Endothelial cell of hepatic sinusoid (primary cell): ENCODE data around the gene EVC2.

Source experiments
- in situ Hi-C: cut with HindIII; loops from 2 replicates; pipeline ENCODE4 v1.10.0; 2017; ENCODE audit warnings: low sequenced_read_pairs

EVC2 gene

DNA sequence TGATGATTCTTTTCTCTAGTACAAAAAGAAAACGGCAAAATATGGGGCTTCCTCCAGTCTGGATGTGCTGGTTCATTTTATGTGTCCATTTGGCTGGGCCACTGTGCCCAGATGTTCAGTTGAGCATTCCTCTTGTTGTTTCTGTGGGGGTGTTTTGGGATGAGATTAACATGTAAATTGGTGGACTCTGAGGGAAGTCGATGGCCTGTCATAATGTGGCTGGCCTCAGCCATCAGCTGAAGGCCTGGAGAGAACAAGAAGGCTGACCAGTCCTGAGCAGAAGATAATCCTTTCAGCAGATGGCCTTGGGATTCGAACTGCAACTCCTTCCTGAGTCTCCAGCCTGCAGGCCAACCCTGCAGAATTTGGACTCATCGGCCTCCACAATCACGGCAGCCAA lies 136.7 kb downstream of the EVC2 start:
- in situ Hi-C loops: no loop called here

DNA sequence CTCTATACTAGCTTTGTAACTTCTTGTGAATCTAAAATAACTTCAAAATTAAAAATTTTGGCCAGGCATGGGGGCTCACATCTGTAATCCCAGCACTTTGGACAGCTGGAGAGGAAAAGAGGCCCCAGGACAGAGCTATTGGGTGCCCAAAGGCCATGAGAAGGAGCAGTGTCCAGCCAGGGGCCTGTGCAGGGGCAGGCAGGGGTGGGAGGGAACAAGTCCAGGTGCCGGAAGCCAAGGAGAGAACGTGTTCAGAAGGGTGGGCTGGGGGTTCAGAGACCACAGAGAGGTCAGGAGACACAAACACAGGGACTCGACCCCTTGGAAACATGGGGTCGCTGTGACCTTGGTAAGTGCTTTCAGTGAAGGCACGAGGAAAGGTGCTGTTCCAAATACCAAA lies 138.9 kb downstream of the EVC2 start:
- in situ Hi-C loops: no loop called here

DNA sequence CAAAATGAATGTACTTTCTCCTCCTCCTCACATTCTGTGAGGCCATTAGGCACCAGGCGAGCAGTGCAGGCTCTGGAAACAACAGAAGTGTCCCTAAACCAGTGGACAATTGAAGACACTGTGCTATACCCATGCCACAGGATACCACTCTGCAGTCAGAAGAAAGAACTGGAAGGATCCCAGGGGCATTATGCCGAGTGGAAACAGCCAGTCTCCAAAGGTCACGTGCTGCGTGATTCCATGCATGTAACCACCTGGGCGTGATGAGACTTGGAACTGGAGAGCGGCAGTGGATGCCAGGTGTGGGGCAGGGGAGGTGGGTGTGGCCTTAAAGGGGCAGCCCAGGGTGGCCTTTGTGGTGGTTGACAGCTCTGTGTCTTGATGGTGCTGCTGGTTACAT lies 139.4 kb downstream of the EVC2 start:
- in situ Hi-C loops: no loop called here

DNA sequence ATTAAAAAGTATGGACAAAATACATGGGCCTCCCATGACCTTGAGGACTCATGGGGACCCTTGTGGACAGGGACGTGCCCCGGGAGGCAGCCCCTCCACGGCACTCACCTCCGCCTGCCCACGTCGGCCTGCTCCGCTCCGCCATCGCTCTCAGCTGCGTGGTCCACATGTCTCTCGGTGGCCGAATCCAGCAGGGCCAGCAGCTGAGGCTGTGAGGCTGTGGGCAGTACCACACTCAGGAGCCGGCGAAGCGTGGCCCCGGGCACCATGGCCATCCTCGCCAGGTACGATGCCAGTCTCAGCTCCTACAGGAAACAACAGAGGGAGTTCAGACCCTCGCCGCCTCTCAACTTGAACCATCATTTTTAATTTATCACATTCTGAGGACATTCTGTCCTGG lies 140.0 kb downstream of the EVC2 start:
- in situ Hi-C loops: no loop called here

DNA sequence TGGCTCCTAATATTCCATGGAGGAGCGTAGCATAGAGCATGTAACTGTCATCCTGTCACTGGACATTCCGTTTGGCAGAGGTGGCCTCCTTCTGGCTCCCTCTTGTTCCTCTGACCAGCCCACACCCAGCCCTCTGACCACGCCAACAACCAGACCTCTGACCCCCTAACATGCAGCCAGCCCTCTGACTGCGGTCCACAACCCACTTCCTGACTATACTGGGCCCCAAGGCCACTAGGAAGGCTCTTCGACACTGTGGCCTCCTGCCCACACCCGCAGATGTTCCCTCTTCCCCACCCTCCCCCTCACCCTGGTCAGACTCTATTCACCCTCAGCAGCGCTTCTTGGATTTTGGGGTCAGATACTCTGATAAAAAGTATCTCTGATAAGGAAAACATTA lies 141.4 kb downstream of the EVC2 start:
- in situ Hi-C loops: no loop called here

DNA sequence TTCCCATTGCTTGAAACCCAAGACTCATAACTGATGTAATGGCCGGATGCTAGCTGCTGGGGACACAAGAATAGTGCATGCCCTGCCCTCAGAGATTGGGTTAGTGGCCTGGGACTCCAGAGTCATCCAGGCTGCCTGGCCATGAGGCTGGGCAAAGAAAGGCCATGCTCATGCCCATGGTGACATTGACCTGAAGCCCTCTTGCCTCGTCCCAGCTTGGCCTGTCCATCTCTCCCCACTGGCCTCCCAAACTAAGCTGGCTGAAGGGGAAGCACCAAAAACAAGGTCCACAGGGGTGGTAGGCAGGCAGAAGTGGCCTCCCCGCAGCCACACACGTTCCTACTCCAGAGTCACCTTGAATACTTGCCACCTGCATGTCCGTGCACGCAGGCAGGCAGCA lies 141.8 kb downstream of the EVC2 start:
- in situ Hi-C loops: no loop called here

DNA sequence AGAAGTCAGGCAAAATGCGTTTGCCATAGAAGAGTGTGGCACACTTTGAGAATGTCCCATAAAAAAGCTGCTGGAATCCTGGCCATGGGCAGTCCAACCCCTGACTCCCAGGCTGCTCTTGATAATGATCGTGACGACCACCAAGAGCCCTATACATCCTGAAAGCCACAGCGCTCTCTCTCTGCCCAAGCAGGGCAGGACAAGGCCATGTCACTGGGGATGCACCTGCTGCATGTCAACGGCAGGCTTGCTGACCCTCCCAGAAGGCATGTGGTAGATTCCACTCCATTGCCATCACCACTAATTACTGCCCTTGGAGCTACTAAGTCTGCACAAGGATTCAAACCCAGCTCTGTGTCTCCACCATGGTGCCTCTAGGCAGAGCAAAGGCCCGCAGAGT lies 144.5 kb downstream of the EVC2 start:
- in situ Hi-C loops: no loop called here

DNA sequence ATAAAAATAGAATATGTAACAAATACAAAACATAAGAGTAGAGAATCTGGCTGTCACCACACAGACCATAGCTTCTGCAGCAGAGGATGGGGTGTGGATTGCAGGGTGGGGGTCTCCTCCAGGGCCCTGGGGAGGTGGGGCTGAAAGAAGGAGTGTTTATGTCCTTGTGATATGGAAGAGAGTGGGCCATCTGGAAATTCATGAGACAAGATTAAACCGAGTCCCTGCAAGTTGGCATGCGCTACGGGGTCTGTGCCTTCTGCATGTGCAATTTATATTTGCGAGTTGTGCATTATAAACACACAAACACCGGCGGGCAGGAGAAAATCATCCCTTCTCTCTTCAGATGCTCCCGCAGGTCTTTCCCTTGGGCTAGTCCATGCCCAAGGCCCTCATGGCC lies 145.9 kb downstream of the EVC2 start:
- in situ Hi-C loops: no loop called here

DNA sequence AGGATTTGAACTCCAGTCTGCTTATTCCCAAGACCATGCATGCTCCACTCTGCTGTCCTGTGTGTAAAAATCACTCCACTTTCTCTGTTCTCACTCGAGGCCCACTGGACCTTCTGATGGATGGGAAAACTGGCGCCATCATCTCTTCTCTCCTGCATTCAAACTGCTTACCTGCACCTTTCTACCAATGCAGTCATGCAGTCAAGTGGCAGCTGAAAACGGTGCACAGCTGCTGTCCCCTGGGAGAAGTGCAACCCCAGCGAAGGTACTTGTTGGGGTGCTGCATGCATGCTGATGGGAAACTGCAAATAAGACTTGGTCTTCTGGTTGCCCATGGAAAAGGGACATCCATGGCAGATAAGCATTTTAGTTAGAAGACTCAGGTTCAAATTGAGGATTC lies 147.1 kb downstream of the EVC2 start:
- in situ Hi-C loops: no loop called here

DNA sequence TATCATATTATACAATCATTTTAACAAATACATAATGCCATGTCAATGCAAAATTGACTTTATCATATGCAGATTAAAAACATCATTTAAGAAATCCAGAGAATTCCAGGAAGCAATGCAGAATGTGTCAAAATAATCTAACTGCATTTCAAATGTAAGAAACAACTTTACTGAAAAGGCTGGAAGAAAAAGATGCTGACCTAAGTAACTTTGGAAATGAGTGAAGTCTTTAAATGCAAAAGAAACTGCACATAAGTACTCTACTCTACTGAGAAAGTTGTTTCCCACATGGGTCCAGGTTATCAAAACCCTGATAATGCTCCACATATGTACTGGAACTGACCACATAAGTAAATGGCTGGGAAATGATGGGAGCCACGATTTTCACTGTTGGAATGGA lies 149.9 kb downstream of the EVC2 start:
- in situ Hi-C loops: no loop called here

DNA sequence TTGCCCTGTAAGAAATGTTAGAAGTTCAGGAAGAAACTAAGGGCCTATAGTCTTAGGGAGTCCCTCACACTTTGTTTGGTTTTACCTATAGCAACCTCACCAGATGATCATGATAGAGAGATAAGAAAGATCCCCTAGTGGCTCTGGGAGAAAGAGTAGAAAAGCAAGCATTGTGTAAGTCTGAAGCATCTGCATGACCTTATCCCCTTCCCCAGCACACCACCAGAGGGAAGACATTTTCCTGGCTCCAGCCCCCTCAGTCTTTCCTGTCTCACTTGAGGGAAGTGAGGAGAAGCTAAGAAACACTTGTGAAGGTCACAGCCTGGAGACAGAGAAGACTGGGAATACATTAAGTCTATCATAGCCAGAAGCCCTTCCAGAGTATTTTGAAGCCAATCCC lies 154.0 kb downstream of the EVC2 start:
- in situ Hi-C loops: no loop called here

DNA sequence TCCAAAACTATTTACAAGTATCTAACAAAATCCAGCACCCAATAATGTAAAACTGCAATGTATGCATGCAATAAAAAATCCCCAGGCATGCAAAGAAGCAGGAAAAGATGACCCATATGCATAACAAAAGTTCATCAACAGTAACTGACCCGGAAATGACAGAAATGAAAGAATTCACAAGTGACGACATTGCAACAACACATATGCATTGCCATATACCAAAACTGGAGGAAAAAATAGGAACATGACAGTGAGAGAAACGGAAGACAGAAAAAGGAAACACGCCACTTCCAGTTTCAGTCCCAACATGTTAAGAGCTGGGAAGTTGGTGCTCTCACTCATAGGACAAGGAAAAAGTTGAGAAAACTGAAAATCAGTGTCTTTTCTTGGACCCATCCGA lies 154.6 kb downstream of the EVC2 start:
- in situ Hi-C loops: no loop called here

DNA sequence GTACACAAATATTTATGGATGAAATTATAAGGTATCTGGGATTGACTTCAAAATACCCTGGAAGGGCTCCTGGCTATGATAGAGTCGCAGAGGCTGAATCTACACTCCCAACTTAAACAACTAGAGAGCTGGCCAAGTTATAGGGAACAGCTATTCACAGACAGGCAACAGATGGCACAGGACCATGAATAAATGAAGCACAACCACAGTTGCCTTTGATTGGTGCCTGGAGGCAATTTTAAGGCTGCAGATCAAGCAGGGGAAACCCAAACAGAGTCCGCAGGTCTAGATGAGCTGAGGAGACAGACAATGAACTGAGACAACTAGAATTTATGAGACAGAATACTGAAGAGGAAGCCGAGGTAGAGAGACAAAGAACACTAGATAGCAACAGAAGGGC lies 155.9 kb downstream of the EVC2 start:
- in situ Hi-C loops: no loop called here

DNA sequence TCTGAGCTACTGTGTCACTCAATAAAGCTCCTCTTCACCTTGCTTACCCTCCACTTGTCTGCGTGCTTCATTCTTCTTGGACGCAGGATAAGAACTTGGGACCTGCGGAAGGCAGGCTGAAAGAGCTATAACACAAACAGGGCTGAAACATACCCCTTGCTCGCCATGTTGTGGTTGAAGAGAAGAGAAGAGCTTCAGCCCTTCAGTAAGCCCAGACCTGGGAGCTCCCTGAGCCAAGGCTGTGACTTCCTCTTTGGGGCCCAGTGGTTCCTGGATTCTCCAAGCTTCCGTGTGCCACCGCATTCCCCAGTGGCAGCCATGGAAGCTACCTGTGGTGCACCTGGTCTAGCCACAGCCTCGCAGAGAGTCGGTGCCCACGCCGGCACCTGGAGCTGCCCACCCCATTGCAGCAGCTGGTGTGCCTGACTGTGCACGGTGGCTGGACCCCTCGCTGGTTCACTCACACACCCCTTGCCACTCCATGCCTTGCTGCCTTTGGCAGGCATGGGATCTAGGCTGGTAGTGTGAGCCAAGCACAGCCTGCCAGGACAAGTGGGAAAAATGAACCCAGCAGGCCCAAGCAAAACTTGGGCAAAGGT lies 160.6 kb downstream of the EVC2 start:
- in situ Hi-C loops: no loop called here

DNA sequence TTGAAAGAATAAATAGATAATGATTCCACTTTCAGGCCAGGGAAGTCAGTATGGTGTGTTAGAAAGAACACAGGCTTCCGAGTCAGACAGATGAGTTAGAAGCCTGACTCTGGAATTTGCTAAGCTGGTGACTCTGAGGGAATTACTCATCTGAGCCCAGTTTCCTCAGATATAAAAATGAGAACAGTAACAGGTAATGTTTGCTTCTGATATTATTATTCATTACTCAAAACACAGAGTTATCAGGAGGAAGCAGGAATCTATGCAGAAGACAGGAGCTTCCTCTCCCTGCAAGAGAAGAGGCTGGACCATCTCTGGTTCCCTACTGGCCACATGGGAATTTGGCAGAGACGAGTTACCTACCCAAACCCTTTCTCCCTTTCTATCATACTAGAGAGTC lies 163.1 kb downstream of the EVC2 start:
- in situ Hi-C loops: no loop called here

DNA sequence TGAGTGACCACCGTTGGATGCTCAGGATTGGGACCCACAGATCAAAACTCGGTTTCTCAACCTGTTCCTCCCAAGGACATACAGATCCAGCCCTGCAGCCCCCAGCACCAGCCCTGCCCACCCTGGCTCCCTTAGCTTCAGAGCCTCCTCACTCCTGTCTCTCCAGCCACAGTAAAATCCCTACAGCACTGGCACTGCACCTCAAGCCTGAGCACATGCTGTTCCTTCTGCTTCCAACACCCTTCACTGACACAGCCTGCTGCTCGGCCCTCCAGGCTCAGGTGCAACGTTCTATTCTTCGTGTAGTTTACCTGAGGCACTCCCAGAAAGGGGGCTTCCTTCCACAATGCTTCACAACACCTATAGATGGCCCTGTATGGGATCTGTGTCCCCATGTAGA lies 163.6 kb downstream of the EVC2 start:
- in situ Hi-C loops: no loop called here

DNA sequence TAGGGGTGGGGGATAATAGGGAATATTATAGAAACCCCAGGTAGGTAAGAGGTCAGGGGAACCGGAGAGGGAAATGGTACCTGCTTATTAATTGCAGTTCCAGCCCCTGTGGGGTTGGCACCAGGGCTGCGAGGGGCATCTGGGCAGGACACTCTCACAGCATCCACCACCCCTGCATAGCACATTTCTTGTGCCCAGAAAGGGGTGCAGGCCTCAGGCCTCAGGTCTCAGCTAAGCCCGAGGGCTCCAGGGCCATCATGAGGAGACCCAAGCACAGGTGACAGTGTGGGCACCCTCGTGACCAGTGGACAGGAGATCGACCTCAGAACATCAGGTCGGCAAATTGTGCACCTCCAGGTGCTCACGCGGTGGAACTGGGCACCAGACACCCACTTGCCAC lies 164.7 kb downstream of the EVC2 start:
- in situ Hi-C loops: no loop called here

DNA sequence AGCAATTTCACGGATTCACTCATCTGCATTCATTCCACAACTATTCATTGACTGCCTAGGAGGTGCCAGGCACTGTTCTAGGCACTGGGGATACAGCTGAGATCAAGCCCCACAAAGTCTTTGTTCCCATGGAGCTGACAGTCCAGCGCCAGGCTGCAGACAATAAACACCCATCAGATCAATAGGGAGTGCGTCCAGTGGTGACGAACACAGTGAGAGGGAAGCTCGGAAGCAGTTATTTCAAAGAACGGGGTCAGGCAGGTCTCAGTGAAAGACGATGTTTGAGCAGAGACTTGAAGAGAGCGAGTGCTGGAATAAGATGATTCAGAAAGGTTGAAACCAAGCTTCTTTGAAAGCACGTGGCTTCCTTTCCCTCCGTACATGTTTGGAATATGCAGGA lies 167.2 kb downstream of the EVC2 start:
- in situ Hi-C loops: no loop called here

DNA sequence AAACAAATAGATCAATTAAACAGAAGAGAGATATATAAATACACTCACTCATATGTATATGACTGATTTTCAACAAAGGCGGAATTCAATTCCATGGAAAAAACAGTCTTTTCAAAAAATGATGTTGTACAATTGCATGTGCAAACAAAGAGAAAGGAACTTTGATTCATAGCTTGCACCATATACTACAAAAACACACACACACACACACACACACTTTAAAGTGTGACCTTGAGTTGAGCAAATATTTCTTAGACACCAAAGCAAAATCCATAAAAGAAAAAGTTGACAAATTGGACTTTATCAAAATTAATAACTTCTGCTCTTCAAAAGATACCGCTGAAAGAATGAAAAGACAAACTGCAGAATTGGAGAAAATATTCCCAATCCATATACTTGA lies 168.8 kb downstream of the EVC2 start:
- in situ Hi-C loops: no loop called here

DNA sequence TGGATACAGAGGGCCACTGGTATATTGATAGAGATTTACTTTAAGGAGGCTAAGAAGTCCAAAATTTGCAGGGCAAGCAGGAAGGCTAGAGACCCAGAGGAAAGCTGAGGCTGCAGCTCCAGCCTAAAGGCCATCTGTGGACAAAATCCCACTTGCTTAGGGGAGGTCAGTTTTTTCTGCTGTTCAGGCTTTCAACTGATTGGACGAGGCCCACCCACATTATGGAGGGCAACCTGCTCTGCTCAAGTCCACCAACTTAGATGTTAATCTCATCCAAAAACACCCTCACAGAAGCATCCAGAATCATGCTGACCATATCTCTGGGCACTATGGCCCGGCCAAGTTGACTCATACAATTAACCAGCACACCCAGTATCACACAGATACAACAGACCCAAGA lies 176.3 kb downstream of the EVC2 start:
- in situ Hi-C loops: no loop called here

DNA sequence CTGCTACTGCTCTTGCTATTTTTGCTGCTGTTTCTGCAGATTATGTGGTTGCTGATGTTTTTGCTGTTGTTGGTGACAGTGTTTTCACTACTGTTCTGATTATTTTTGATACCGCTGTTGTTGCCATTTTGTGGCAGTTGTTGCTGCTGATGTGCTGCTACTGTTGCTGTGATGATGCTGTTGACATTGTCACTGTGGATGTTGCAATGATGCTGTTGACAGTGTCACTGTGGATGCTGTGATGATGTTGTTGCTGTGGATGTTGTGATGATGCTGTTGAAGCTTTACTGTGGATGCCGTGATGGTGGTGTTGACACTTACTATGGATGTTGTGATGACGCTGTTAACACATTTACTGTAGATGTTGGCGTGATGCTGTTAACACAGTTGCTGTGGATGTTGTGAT lies 180.3 kb downstream of the EVC2 start:
- in situ Hi-C loops: loop anchor here (5.0 kb wide), 1 partner anchor 64 kb away; no protein-coding TSS in a partner anchor

DNA sequence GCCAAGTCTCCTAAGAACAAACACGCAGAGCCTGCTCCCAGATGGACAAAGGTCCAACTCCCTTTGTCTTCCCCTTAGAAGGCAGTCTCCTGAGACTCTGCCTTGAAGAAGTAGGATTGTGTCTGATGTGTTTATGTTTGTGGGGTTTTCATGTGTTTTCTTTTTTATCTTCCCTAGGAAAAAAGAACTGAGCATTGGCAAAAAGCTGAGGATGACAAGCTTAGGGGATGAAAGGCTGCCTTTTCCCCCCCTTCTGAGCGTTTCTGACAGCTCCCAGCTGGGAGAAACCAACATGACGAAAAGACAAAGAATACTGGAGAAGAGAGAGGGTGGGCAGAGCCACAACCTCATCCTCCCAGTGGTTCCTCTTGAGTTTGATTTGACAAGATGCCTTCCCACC lies 181.1 kb downstream of the EVC2 start:
- in situ Hi-C loops: loop anchor here (5.0 kb wide), 1 partner anchor 65 kb away; no protein-coding TSS in a partner anchor

DNA sequence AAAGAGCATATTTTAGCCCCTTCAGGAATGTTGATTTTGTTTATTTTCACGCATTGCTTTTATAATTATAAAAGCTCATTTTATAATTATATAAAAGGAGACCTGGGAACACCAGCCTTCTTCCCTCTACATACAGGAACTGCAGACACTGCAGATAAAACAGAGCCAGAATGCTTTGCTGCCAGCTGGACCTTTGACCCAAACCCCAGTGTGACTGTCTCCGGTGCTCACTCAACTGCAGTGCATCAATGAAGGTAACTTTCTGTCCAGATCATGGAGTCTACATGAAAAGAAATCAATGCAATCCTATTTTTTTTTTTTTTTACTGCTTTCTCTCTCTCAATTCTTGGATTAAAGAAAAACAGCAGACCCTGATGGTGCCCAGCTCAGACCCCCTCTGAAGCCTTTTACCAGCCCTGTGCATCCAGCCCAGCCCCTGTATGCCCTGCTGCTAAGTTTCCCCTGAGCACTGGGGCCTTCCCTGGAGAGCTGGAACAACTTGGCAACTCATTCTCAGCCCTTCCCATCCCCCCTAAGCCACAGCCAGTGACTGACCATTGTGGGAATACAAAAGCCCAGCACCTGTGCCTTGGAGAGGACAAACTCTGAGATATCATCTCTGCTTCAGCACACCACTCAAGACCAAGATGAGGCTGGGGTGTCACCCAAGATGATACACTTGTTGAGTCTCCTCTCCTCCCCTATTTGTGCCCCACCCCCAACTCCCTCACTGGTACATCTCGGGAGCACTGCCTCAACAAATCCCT lies 182.1 kb downstream of the EVC2 start:
- in situ Hi-C loops: loop anchor here (5.0 kb wide), 1 partner anchor 66 kb away; no protein-coding TSS in a partner anchor
